OCI-LY7 (cell line): Measurements from ENCODE around the gene GPRIN1. TPM values are rescaled to one million over a fixed set of nuclear protein-coding genes. Genes with fewer than 3 reads are reported as not detected.

Experiments
- BruUV-seq: library from RNA; stranded (reverse); fragments of 400-500 nt; replicated peaks from 2 replicates; lab custom pipeline; 2021; lab: Mats Ljungman, UMichigan
- CTCF ChIA-PET: fragments of 300-600 bp; sonication (Branson Sonifier 250); formaldehyde crosslinking; loops from one replicate; lab custom pipeline; 2022; ENCODE audit warnings: antibody characterized with exemption; ENCODE audit not compliant: unreplicated experiment; lab: Charles Lee
- POLR2A ChIA-PET: fragments of 300-600 bp; sonication (Branson Sonifier 250); formaldehyde crosslinking; loops from one replicate; lab custom pipeline; 2022; ENCODE audit warnings: antibody characterized with exemption; lab: Charles Lee
- DNase-seq: peaks from one replicate; pipeline ENCODE4 v3.0.0-alpha.2; 2015; ENCODE audit warnings: low spot score
- H2AFZ ChIP-seq: fragments of 200-600 bp; sonication (generic), shearing (Covaris generic); 2 replicates; pipeline ENCODE4 v1.6.1; 2014; ENCODE audit warnings: mild to moderate bottlenecking, antibody characterized with exemption, low read length, moderate library complexity
- H3K27ac ChIP-seq: fragments of 200-600 bp; sonication (generic); 2 replicates; pipeline ENCODE4 v1.5.1; 2014; ENCODE audit warnings: mixed run types, low read depth, mild to moderate bottlenecking, moderate library complexity, low read length, inconsistent platforms; ENCODE audit not compliant: poor library complexity, severe bottlenecking
- H3K36me3 ChIP-seq: fragments of 200-600 bp; sonication (generic); 2 replicates; pipeline ENCODE4 v1.6.1; 2014; ENCODE audit warnings: mild to moderate bottlenecking, antibody characterized with exemption, low read length, moderate library complexity, mixed read lengths; ENCODE audit not compliant: insufficient read depth
- H3K4me1 ChIP-seq: fragments of 200-600 bp; sonication (generic); 2 replicates; pipeline ENCODE4 v1.5.1; 2014; ENCODE audit warnings: mild to moderate bottlenecking, low read length; ENCODE audit not compliant: insufficient read depth, poor library complexity, severe bottlenecking
- H3K4me2 ChIP-seq: fragments of 200-600 bp; sonication (generic); 2 replicates; pipeline ENCODE4 v1.6.1; 2014; ENCODE audit warnings: mild to moderate bottlenecking, low read length
- H3K4me3 ChIP-seq: fragments of 200-600 bp; sonication (generic); 2 replicates; pipeline ENCODE4 v1.5.1; 2014; ENCODE audit warnings: mild to moderate bottlenecking, low read depth, low read length; ENCODE audit not compliant: poor library complexity, severe bottlenecking
- H3K79me2 ChIP-seq: fragments of 200-600 bp; sonication (generic); 2 replicates; pipeline ENCODE4 v1.6.1; 2016; ENCODE audit warnings: low read depth, mild to moderate bottlenecking, low read length, moderate library complexity, mixed read lengths; ENCODE audit not compliant: insufficient read depth
- H3K9me2 ChIP-seq: fragments of 200-600 bp; sonication (generic); 2 replicates; pipeline ENCODE4 v1.6.1; 2016; ENCODE audit warnings: mild to moderate bottlenecking, low read length, mixed read lengths; ENCODE audit not compliant: insufficient read depth
- H3K9me3 ChIP-seq: fragments of 200-600 bp; sonication (generic); 2 replicates; pipeline ENCODE4 v1.6.1; 2014; ENCODE audit warnings: mild to moderate bottlenecking, mixed run types, low read length, mixed read lengths
- H4K20me1 ChIP-seq: fragments of 200-600 bp; sonication (generic); 2 replicates; pipeline ENCODE4 v1.6.1; 2014; ENCODE audit warnings: mild to moderate bottlenecking, antibody characterized with exemption, low read length, moderate library complexity, mixed read lengths; ENCODE audit not compliant: insufficient read depth
- CTCF ChIP-seq: fragments of 200-600 bp; sonication (generic); conservative IDR thresholded peaks from 2 replicates; pipeline ENCODE4 v1.5.1; 2014; ENCODE audit warnings: mild to moderate bottlenecking, antibody characterized with exemption, low read length, moderate library complexity, mixed read lengths
- EZH2phosphoT487 ChIP-seq: fragments of 200-600 bp; sonication (generic); IDR thresholded peaks from 2 replicates; pipeline ENCODE4 v1.6.1; 2018; ENCODE audit warnings: low read depth, borderline replicate concordance, mild to moderate bottlenecking, mixed run types, antibody characterized with exemption, low read length, moderate library complexity, mixed read lengths
- intact Hi-C: fragments of 100-400 bp; cut with micrococcal nuclease; formaldehyde crosslinking; loops from one replicate; pipeline ENCODE4 v1.10.0; 2022; ENCODE audit not compliant: unreplicated experiment
- total RNA-seq, 2 experiments: library from RNA; depleted of rRNA in 1 of 2; stranded (reverse); fragments of >200 nt in 1 of 2; shearing (Covaris generic) in 1 of 2; gene quantifications; 2 replicates each; pipeline ENCODE4 v1.2.3, GENCODE V29; 2014 to 2022

GPRIN1 gene
- total RNA-seq, 2 experiments from 2014 or later, result 3.8 to 5.3 TPM

- intact Hi-C loops, result no loop called here
- no peak overlapping the region for H3K4me3 ChIP-seq
- DNase-seq, result no peak
- H3K4me2 ChIP-seq, result no peak overlapping the region
- no peaks in the 10 kb centered on the region for H3K4me1 ChIP-seq
- no peaks in the 10 kb centered on the region; the same call in 1 of the 2 replicates for H4K20me1 ChIP-seq
- no peak overlapping the region for H2AFZ ChIP-seq
- H3K36me3 ChIP-seq, result 0 out of 2 replicates have a peak, but pooled peaks cover 4% of the 10 kb centered on the region
- no peaks in the 10 kb centered on the region for H3K79me2 ChIP-seq
- CTCF ChIA-PET, result no interaction called here
- BruUV-seq, result no TSS peak
- H3K9me3 ChIP-seq, result no peaks in the 10 kb centered on the region
- H3K27ac ChIP-seq, result no peak overlapping the region
- H3K9me2 ChIP-seq, result no peaks in the 10 kb centered on the region
- no peak for TF ChIP-seq CTCF
- no peak for TF ChIP-seq EZH2phosphoT487
- POLR2A ChIA-PET, result no interaction called here
These were observed 13.8 kb downstream of the GPRIN1 start for GRCh38 chr5:176596069-176596644.

GRCh38 chr5:176595386-176595943 lies 14.5 kb downstream of the GPRIN1 start:
- H3K79me2 ChIP-seq, result no peaks in the 10 kb centered on the region
- H2AFZ ChIP-seq, result no peak overlapping the region
- POLR2A ChIA-PET, result no interaction called here
- 0 out of 2 replicates have a peak, but pooled peaks cover 4% of the 10 kb centered on the region for H3K36me3 ChIP-seq
- CTCF ChIA-PET, result no interaction called here
- H3K9me3 ChIP-seq, result no peaks in the 10 kb centered on the region
- H3K4me3 ChIP-seq, result no peak overlapping the region
- H3K27ac ChIP-seq, result no peak overlapping the region
- no peaks in the 10 kb centered on the region for H3K9me2 ChIP-seq
- no peak for DNase-seq
- TF ChIP-seq EZH2phosphoT487, result no peak
- no peak for TF ChIP-seq CTCF
- no peaks in the 10 kb centered on the region for H3K4me1 ChIP-seq
- H4K20me1 ChIP-seq, result no peaks in the 10 kb centered on the region; the same call in 1 of the 2 replicates
- no peak overlapping the region for H3K4me2 ChIP-seq
- intact Hi-C loops, result no loop called here
- BruUV-seq, result no TSS peak

GRCh38 chr5:176594554-176594953 lies 15.4 kb downstream of the GPRIN1 start:
- Histone ChIP-seq H3K79me2 (no peaks in the 10 kb centered on the region), H3K9me3 (no peaks in the 10 kb centered on the region), H3K4me3 (no peak overlapping the region), H3K4me2 (no peak overlapping the region), H3K36me3 (0 out of 2 replicates have a peak, but pooled peaks cover 4% of the 10 kb centered on the region), H3K4me1 (no peaks in the 10 kb centered on the region), H3K9me2 (no peaks in the 10 kb centered on the region), H2AFZ (no peak overlapping the region), H4K20me1 (no peaks in the 10 kb centered on the region; the same call in 1 of the 2 replicates), H3K27ac (no peak overlapping the region)
- DNase-seq, result no peak
- POLR2A ChIA-PET, result no interaction called here
- TF ChIP-seq EZH2phosphoT487 (no peak), CTCF (no peak)
- BruUV-seq, result no TSS peak
- CTCF ChIA-PET, result no interaction called here
- intact Hi-C loops, result no loop called here
